Neural crest cell (in vitro differentiated cells): ENCODE data around the gene STKLD1. TPM values are rescaled to one million over a fixed set of nuclear protein-coding genes. Genes with fewer than 3 reads are reported as not detected.

Experiments
- DNase-seq: peaks from one replicate; pipeline ENCODE4 v3.0.0; 2021; ENCODE audit warnings: low read depth, mixed read lengths, low spot score
- H3K27ac Mint-ChIP-seq: one replicate; pipeline ENCODE4 v1.8.0; 2021; ENCODE audit warnings: mild to moderate bottlenecking, mixed read lengths; ENCODE audit not compliant: unreplicated experiment
- H3K27me3 Mint-ChIP-seq: 2 replicates; pipeline ENCODE4 v1.8.0; 2021; ENCODE audit warnings: low read depth, mild to moderate bottlenecking, mixed read lengths
- H3K36me3 Mint-ChIP-seq: 2 replicates; pipeline ENCODE4 v1.8.0; 2021; ENCODE audit warnings: low read depth, mild to moderate bottlenecking, mixed read lengths
- H3K4me1 Mint-ChIP-seq: 2 replicates; pipeline ENCODE4 v1.8.0; 2021; ENCODE audit warnings: mixed read lengths
- H3K4me3 Mint-ChIP-seq: one replicate; pipeline ENCODE4 v1.8.0; 2021; ENCODE audit warnings: mild to moderate bottlenecking, mixed read lengths
- H3K9me3 Mint-ChIP-seq: 2 replicates; pipeline ENCODE4 v1.8.0; 2021; ENCODE audit warnings: mixed read lengths
- CTCF ChIP-seq: fragments of 200-600 bp; sonication (generic); conservative IDR thresholded peaks from 2 replicates; pipeline ENCODE4 v1.5.0; 2021; ENCODE audit warnings: antibody characterized with exemption, mild to moderate bottlenecking
- total RNA-seq: library from RNA; stranded (reverse); gene quantifications from 2 replicates; pipeline ENCODE4 v1.2.1, GENCODE V29; 2021

The STKLD1 gene
- total RNA-seq, 1 donor from 2014 or later: 2.9 TPM

- DNase-seq: no peak
- Mint-ChIP-seq H3K27me3 (no peaks in the 10 kb centered on the region), H3K4me3 (no peak overlapping the region), H3K4me1 (peaks cover 7% of the 10 kb centered on the region), H3K27ac (no peak overlapping the region), H3K36me3 (peaks cover 6% of the 10 kb centered on the region), H3K9me3 (no peaks in the 10 kb centered on the region)
- TF ChIP-seq CTCF: no peak
These were observed 8.4 kb upstream of the STKLD1 start for GRCh38 chr9:133367778-133368177.

- H3K4me3 Mint-ChIP-seq: peak overlapping the region; percentile 16
- DNase-seq: no peak
- H3K27me3 Mint-ChIP-seq: no peaks in the 10 kb centered on the region
- no peaks in the 10 kb centered on the region for H3K9me3 Mint-ChIP-seq
- TF ChIP-seq CTCF: no peak
- H3K27ac Mint-ChIP-seq: peak overlapping the region; percentile 83
- peaks cover 7% of the 10 kb centered on the region for H3K4me1 Mint-ChIP-seq
- peaks cover 6% of the 10 kb centered on the region for H3K36me3 Mint-ChIP-seq
These were observed 7.8 kb upstream of the STKLD1 start for GRCh38 chr9:133368249-133368881.

- DNase-seq: no peak
- Mint-ChIP-seq H3K27me3 (no peaks in the 10 kb centered on the region), H3K4me3 (no peak overlapping the region), H3K4me1 (peaks cover 13% of the 10 kb centered on the region), H3K9me3 (no peaks in the 10 kb centered on the region), H3K27ac (no peak overlapping the region), H3K36me3 (peaks cover 3% of the 10 kb centered on the region)
- no peak for TF ChIP-seq CTCF
These were observed 6.7 kb upstream of the STKLD1 start for GRCh38 chr9:133369422-133369821.

GRCh38 chr9:133369933-133370332 lies 6.2 kb upstream of the STKLD1 start:
- H3K27me3 Mint-ChIP-seq: no peaks in the 10 kb centered on the region
- peaks cover 3% of the 10 kb centered on the region for H3K36me3 Mint-ChIP-seq
- H3K4me1 Mint-ChIP-seq: peaks cover 18% of the 10 kb centered on the region
- no peak for DNase-seq
- TF ChIP-seq CTCF: no peak
- no peak overlapping the region for H3K27ac Mint-ChIP-seq
- H3K4me3 Mint-ChIP-seq: no peak overlapping the region
- H3K9me3 Mint-ChIP-seq: no peaks in the 10 kb centered on the region

GRCh38 chr9:133370685-133371084 lies 5.5 kb upstream of the STKLD1 start:
- H3K36me3 Mint-ChIP-seq: peaks cover 3% of the 10 kb centered on the region
- no peak for TF ChIP-seq CTCF
- no peaks in the 10 kb centered on the region for H3K27me3 Mint-ChIP-seq
- H3K4me3 Mint-ChIP-seq: peak overlapping the region; percentile 54
- H3K9me3 Mint-ChIP-seq: no peaks in the 10 kb centered on the region
- H3K27ac Mint-ChIP-seq: no peak overlapping the region
- H3K4me1 Mint-ChIP-seq: peaks cover 21% of the 10 kb centered on the region
- no peak for DNase-seq
